ENCODE measurements around the gene WDFY2. TPM values are rescaled to one million over a fixed set of nuclear protein-coding genes. Genes with fewer than 3 reads are reported as not detected.
A peak's percentile ranks its signal among the peaks of the same experiment; 100 is the strongest.

WDFY2 gene
- polyA plus RNA-seq, 3 donors = 6.5 to 40.1 (median 9.1) TPM

- no peak for DNase-seq
- no peak overlapping the region for H3K4me2 ChIP-seq (replicated peaks; ENCODE audit: extremely low read depth, low read length, poor library complexity, severe bottlenecking)
- H3K4me1 ChIP-seq (ENCODE audit: control insufficient read depth in 1 of 2, insufficient read depth in 2 of 2, low read length in 2 of 2) = peaks cover 13% of the 10 kb centered on the region in 2 donors
- no peak overlapping the region for H3K27ac ChIP-seq (ENCODE audit: low read depth in 1 of 2, low read length in 2 of 2)
- Mint-ChIP-seq H3K36me3 (peaks cover 70 to 84% of the 10 kb centered on the region in 2 donors), H3K4me1 (peaks cover 9% of the 10 kb centered on the region), H3K27ac (peak overlapping the region in 2 of 7 donors; percentile 71 to 86), H3K9me3 (peaks cover 0 to 3% (median 0%) of the 10 kb centered on the region in 7 donors), H3K4me3 (no peak overlapping the region), H3K27me3 (ENCODE audit: low read depth in 3 of 3) (no peaks in the 10 kb centered on the region)
- peaks cover 24% of the 10 kb centered on the region for H3K79me2 ChIP-seq (ENCODE audit: insufficient read depth, low read length)
- peaks cover 32% of the 10 kb centered on the region for H4K20me1 ChIP-seq (ENCODE audit: insufficient read depth, low read length)
- TF ChIP-seq, protein P1, sequence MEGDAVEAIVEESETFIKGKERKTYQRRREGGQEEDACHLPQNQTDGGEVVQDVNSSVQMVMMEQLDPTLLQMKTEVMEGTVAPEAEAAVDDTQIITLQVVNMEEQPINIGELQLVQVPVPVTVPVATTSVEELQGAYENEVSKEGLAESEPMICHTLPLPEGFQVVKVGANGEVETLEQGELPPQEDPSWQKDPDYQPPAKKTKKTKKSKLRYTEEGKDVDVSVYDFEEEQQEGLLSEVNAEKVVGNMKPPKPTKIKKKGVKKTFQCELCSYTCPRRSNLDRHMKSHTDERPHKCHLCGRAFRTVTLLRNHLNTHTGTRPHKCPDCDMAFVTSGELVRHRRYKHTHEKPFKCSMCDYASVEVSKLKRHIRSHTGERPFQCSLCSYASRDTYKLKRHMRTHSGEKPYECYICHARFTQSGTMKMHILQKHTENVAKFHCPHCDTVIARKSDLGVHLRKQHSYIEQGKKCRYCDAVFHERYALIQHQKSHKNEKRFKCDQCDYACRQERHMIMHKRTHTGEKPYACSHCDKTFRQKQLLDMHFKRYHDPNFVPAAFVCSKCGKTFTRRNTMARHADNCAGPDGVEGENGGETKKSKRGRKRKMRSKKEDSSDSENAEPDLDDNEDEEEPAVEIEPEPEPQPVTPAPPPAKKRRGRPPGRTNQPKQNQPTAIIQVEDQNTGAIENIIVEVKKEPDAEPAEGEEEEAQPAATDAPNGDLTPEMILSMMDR (IDR thresholded peaks at IDR 0.05) = no peak
- no peaks in the 10 kb centered on the region for H3K27me3 ChIP-seq (ENCODE audit: control insufficient read depth in 2 of 2, insufficient read depth in 2 of 2, low read length in 2 of 2)
- no peak overlapping the region for H3K4me3 ChIP-seq (replicated peaks in 1 of 3; ENCODE audit: low read depth in 2 of 3, low read length in 3 of 3)
- H2AFZ ChIP-seq (ENCODE audit: insufficient read depth, low read depth, low read length, poor library complexity, severe bottlenecking) = no peak overlapping the region
- intact Hi-C loops (cut with micrococcal nuclease) = loop anchor here in 1 of 2 donors (10.0 kb wide), 1 partner anchor 153 kb away; the partner anchor contains the start of gene WDFY2
- H3K9ac ChIP-seq (ENCODE audit: insufficient read depth, low read length, poor library complexity, severe bottlenecking) = no peak overlapping the region
- peaks cover 57 to 93% of the 10 kb centered on the region in 2 donors for H3K36me3 ChIP-seq (replicated peaks in 1 of 2; ENCODE audit: control insufficient read depth in 1 of 2, insufficient read depth in 2 of 2, low read length in 2 of 2)
- 40% methylated on average over 1 of the region's 3 CpGs for WGBS (ENCODE audit: insufficient coverage)
- H3K9me3 ChIP-seq (replicated peaks in 1 of 2; ENCODE audit: control insufficient read depth in 1 of 2, insufficient read depth in 1 of 2, low read length in 2 of 2) = no peaks in the 10 kb centered on the region
Observed at GRCh38 chr13:51737609-51738008, 153.3 kb downstream of the WDFY2 start.

DNA sequence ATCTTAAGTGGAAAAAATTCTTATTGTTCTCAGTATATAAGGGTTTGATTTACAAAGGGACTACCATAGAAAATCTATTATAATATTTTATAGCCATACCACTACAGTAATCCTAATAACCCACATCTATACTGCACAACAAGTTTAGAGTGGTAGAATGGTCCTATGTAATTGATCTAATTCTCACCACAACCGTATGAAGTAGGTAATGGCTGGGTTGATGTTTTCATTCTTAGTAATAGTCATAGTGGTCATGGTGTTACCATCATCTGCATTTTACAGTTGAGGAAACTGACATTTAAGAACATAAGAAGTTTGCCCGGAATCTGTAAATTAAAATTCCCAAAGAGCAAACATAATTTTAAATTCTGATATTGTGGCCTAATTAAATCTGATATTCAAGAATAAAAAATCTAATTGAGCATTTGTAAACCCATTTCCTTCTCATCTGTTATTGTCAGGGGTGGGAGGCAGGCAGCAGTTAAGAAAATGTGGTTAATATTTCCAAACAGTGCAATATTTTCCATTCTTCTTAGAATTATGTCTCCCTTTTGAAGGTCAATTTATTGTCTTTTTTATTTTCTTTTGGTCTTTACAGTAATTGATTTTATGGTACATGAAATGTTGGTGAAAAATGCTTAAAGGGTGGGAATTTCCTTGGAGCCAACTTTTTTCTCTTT, 154.1 kb downstream of the WDFY2 start:
- H2AFZ ChIP-seq (ENCODE audit: insufficient read depth, low read depth, low read length, poor library complexity, severe bottlenecking) = no peak overlapping the region
- peaks cover 7% of the 10 kb centered on the region for H3K4me1 Mint-ChIP-seq
- intact Hi-C loops (cut with micrococcal nuclease) = loop anchor here in 1 of 2 donors (10.0 kb wide), 1 partner anchor 154 kb away; the partner anchor contains the start of gene WDFY2
- TF ChIP-seq, protein P1 (IDR thresholded peaks at IDR 0.05) = no peak
- peaks cover 75 to 86% of the 10 kb centered on the region in 2 donors for H3K36me3 Mint-ChIP-seq
- H3K4me3 ChIP-seq (replicated peaks in 1 of 3; ENCODE audit: low read depth in 2 of 3, low read length in 3 of 3) = no peak overlapping the region
- H3K79me2 ChIP-seq (ENCODE audit: insufficient read depth, low read length) = peaks cover 20% of the 10 kb centered on the region
- H3K27ac Mint-ChIP-seq = peak overlapping the region in 2 of 7 donors; percentile 51 to 88
- peak overlapping the region in 1 of 2 donors; percentile 18 for H3K27ac ChIP-seq (ENCODE audit: low read depth in 1 of 2, low read length in 2 of 2)
- H3K4me1 ChIP-seq (ENCODE audit: control insufficient read depth in 1 of 2, insufficient read depth in 2 of 2, low read length in 2 of 2) = peaks cover 7% of the 10 kb centered on the region in 2 donors
- H3K4me2 ChIP-seq (replicated peaks; ENCODE audit: extremely low read depth, low read length, poor library complexity, severe bottlenecking) = no peak overlapping the region
- H3K4me3 Mint-ChIP-seq = no peak overlapping the region
- DNase-seq = no peak
- H3K9me3 Mint-ChIP-seq = peaks cover 0 to 3% (median 0%) of the 10 kb centered on the region in 7 donors
- H3K36me3 ChIP-seq (replicated peaks in 1 of 2; ENCODE audit: control insufficient read depth in 1 of 2, insufficient read depth in 2 of 2, low read length in 2 of 2) = peaks cover 61 to 93% of the 10 kb centered on the region in 2 donors
- no peaks in the 10 kb centered on the region for H3K27me3 ChIP-seq (ENCODE audit: control insufficient read depth in 2 of 2, insufficient read depth in 2 of 2, low read length in 2 of 2)
- no peaks in the 10 kb centered on the region for H3K9me3 ChIP-seq (replicated peaks in 1 of 2; ENCODE audit: control insufficient read depth in 1 of 2, insufficient read depth in 1 of 2, low read length in 2 of 2)
- H3K27me3 Mint-ChIP-seq (ENCODE audit: low read depth in 3 of 3) = no peaks in the 10 kb centered on the region
- H4K20me1 ChIP-seq (ENCODE audit: insufficient read depth, low read length) = peaks cover 29% of the 10 kb centered on the region
- no peak overlapping the region for H3K9ac ChIP-seq (ENCODE audit: insufficient read depth, low read length, poor library complexity, severe bottlenecking)
- no CpG with 5 or more reads among the region's 2 CpGs for WGBS (ENCODE audit: insufficient coverage)
